DLD1 (cell line): ENCODE results near the gene HOXA11.

Experiments
- in situ Hi-C: cut with HindIII; loops from 2 replicates; pipeline ENCODE4 v1.10.0; 2017; ENCODE audit warnings: low sequenced_read_pairs

HOXA11 gene

GRCh38 chr7:27208998-27209397 is 24.0 kb upstream of the HOXA11 start:
- in situ Hi-C loops, result loop anchor here (25.0 kb wide), 3 partner anchors 328 to 803 kb away; no protein-coding TSS in a partner anchor

- in situ Hi-C loops, result loop anchor here (25.0 kb wide), 3 partner anchors 330 to 805 kb away; no protein-coding TSS in a partner anchor
These were observed 22.4 kb upstream of the HOXA11 start for GRCh38 chr7:27207348-27207985.

GRCh38 chr7:27205325-27206280 is 20.6 kb upstream of the HOXA11 start:
- in situ Hi-C loops, result loop anchor here (25.0 kb wide), 3 partner anchors 332 to 807 kb away; no protein-coding TSS in a partner anchor

GRCh38 chr7:27204851-27205322 is 19.9 kb upstream of the HOXA11 start:
- in situ Hi-C loops, result loop anchor here (25.0 kb wide), 3 partner anchors 332 to 807 kb away; no protein-coding TSS in a partner anchor

- in situ Hi-C loops, result loop anchor here (25.0 kb wide), 3 partner anchors 333 to 808 kb away; no protein-coding TSS in a partner anchor
These were observed 19.0 kb upstream of the HOXA11 start for GRCh38 chr7:27203964-27204594.

GRCh38 chr7:27203365-27203953 is 18.4 kb upstream of the HOXA11 start:
- in situ Hi-C loops, result loop anchor here (25.0 kb wide), 3 partner anchors 334 to 809 kb away; no protein-coding TSS in a partner anchor

- in situ Hi-C loops, result loop anchor here (25.0 kb wide), 3 partner anchors 335 to 810 kb away; no protein-coding TSS in a partner anchor
These were observed 17.8 kb upstream of the HOXA11 start for GRCh38 chr7:27202862-27203134.

GRCh38 chr7:27202018-27202861 is 17.2 kb upstream of the HOXA11 start:
- in situ Hi-C loops, result loop anchor here (25.0 kb wide), 3 partner anchors 335 to 810 kb away; no protein-coding TSS in a partner anchor

- in situ Hi-C loops, result loop anchor here (25.0 kb wide), 3 partner anchors 336 to 811 kb away; no protein-coding TSS in a partner anchor
These were observed 16.6 kb upstream of the HOXA11 start for GRCh38 chr7:27201580-27202017.

GRCh38 chr7:27200761-27201579 is 15.9 kb upstream of the HOXA11 start:
- in situ Hi-C loops, result loop anchor here (25.0 kb wide), 3 partner anchors 336 to 811 kb away; no protein-coding TSS in a partner anchor

GRCh38 chr7:27199849-27200760 is 15.1 kb upstream of the HOXA11 start, which contains the start of gene HOXA13:
Gene HOXA13 (minus strand): TSS chr7:27200091. CDS start chr7:27200077, 14 bp downstream.
- in situ Hi-C loops, result loop anchor here (25.0 kb wide), 3 partner anchors 337 to 812 kb away; no protein-coding TSS in a partner anchor

- in situ Hi-C loops, result no loop called here
These were observed 14.1 kb upstream of the HOXA11 start for GRCh38 chr7:27198871-27199801.

GRCh38 chr7:27198138-27198841 is 13.3 kb upstream of the HOXA11 start:
- in situ Hi-C loops, result no loop called here

GRCh38 chr7:27197137-27198042 is 12.4 kb upstream of the HOXA11 start:
- in situ Hi-C loops, result no loop called here
